Measurements from ENCODE around the gene FBXL4. TPM values are rescaled to one million over a fixed set of nuclear protein-coding genes. Genes with fewer than 3 reads are reported as not detected.

The FBXL4 gene
- total RNA-seq, 1 experiment from 2014 or later: 5.1 TPM

DNA sequence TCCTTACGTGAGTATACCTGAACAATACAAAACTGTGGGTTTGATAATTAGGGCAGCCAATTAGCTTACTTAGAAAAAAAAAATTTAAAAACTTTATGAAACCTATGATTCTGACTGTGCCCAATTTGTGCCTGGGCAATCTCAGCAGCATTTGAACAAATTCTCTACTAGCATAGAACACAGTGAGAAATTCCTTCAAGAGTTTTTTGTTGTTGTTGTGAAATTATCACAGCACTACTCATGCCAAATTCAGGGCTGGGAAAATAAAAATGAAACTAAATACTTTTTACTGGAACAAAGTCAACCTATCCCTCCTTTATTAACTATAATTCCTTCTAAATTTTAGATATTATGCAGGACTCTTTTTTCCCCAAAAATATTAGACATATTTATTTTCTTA, 70.5 kb downstream of the FBXL4 start:
- no peak overlapping the region for H3K4me3 Mint-ChIP-seq
- H3K27ac Mint-ChIP-seq: no peak overlapping the region
- Histone ChIP-seq H2BK20ac (ENCODE audit: low read depth, low read length, poor library complexity, severe bottlenecking) (no peak overlapping the region), H3K79me2 (ENCODE audit: insufficient read depth, low read length) (no peaks in the 10 kb centered on the region), H3K23me2 (ENCODE audit: insufficient read length, low read depth, low read length, poor library complexity, severe bottlenecking) (no peaks in the 10 kb centered on the region), H2AFZ (ENCODE audit: low read length) (no peak overlapping the region), H3K56ac (ENCODE audit: insufficient read length, low read depth, low read length) (no peak overlapping the region), H2BK5ac (ENCODE audit: insufficient read length, low read length) (no peak overlapping the region), H2BK12ac (ENCODE audit: insufficient read length, low read depth, low read length) (no peak overlapping the region), H3K27me3 (ENCODE audit: insufficient read depth, low read length) (no peaks in the 10 kb centered on the region), H3K18ac (ENCODE audit: insufficient read length, low read depth, low read length) (no peak overlapping the region), H3K9me3 (ENCODE audit: control insufficient read depth, low read depth, low read length) (no peaks in the 10 kb centered on the region), H3K23ac (ENCODE audit: insufficient read length, low read depth, low read length) (no peak overlapping the region), H4K5ac (ENCODE audit: insufficient read length, low read depth, low read length) (no peak overlapping the region), H2BK120ac (ENCODE audit: low read depth, low read length, poor library complexity, severe bottlenecking) (no peak overlapping the region), H2BK15ac (ENCODE audit: low read depth, low read length) (no peak overlapping the region), H3K4me2 (ENCODE audit: insufficient read depth, insufficient read length, low read length) (no peak overlapping the region), H2AK5ac (ENCODE audit: insufficient read length, low read length) (no peak overlapping the region), H3K14ac (ENCODE audit: insufficient read depth, low read length) (no peak overlapping the region), H3K79me1 (ENCODE audit: insufficient read depth, low read depth, low read length, poor library complexity, severe bottlenecking) (no peaks in the 10 kb centered on the region), H4K20me1 (ENCODE audit: control insufficient read depth, insufficient read depth, insufficient read length) (no peaks in the 10 kb centered on the region), H3K9ac (ENCODE audit: extremely low read depth, insufficient read length, low read length) (no peak overlapping the region), H4K91ac (ENCODE audit: insufficient read length, low read depth, low read length) (no peak overlapping the region), H3K27ac (ENCODE audit: insufficient read length, low read depth, low read length) (no peak overlapping the region), H3T11ph (ENCODE audit: low read length) (no peak overlapping the region), H3K4me1 (ENCODE audit: insufficient read depth, low read length) (no peaks in the 10 kb centered on the region), H3K4ac (ENCODE audit: low read depth, low read length) (no peak overlapping the region), H4K8ac (replicated peaks; ENCODE audit: insufficient read length, low read depth, low read length) (no peak overlapping the region)
- DNase-seq: no peak
- H3K4me1 Mint-ChIP-seq: no peaks in the 10 kb centered on the region
- H3K36me3 Mint-ChIP-seq (ENCODE audit: insufficient read depth in 1 of 3, low read depth in 3 of 3): no peaks in the 10 kb centered on the region
- no peaks in the 10 kb centered on the region; a peak in 1 of 5 replicates for H3K9me3 Mint-ChIP-seq
- TF ChIP-seq, protein P1, sequence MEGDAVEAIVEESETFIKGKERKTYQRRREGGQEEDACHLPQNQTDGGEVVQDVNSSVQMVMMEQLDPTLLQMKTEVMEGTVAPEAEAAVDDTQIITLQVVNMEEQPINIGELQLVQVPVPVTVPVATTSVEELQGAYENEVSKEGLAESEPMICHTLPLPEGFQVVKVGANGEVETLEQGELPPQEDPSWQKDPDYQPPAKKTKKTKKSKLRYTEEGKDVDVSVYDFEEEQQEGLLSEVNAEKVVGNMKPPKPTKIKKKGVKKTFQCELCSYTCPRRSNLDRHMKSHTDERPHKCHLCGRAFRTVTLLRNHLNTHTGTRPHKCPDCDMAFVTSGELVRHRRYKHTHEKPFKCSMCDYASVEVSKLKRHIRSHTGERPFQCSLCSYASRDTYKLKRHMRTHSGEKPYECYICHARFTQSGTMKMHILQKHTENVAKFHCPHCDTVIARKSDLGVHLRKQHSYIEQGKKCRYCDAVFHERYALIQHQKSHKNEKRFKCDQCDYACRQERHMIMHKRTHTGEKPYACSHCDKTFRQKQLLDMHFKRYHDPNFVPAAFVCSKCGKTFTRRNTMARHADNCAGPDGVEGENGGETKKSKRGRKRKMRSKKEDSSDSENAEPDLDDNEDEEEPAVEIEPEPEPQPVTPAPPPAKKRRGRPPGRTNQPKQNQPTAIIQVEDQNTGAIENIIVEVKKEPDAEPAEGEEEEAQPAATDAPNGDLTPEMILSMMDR (conservative IDR thresholded peaks at IDR 0.05): no peak
- H3K27me3 Mint-ChIP-seq (ENCODE audit: low read depth): no peaks in the 10 kb centered on the region
- no CpG with 5 or more reads among the region's 1 CpG for WGBS (ENCODE audit: extremely low coverage, insufficient read length, low lambda C conversion rate)

Measured in H9 (cell line).